GM23338 (cell line): ENCODE results near the gene SYT15. TPM values are rescaled to one million over a fixed set of nuclear protein-coding genes. Genes with fewer than 3 reads are reported as not detected.
"Not testable (repeated sequence)": the region's sequence is repeated elsewhere in the genome, so short reads cannot be mapped to it uniquely, and the experiment has no call there.

Source experiments
- ATAC-seq: fragments of 200-7000 bp; cut with Tn5 transposase; 3 replicates; pipeline ENCODE4 v1.9.1; 2020
- DNase-seq: peaks from one replicate; pipeline ENCODE4 v3.0.0-alpha.2; 2015; ENCODE audit warnings: low spot score
- H2AFZ ChIP-seq: fragments of 200-600 bp; sonication (generic); 2 replicates; pipeline ENCODE4 v1.8.0; 2016; ENCODE audit warnings: antibody characterized with exemption, mild to moderate bottlenecking, moderate library complexity
- H3F3A ChIP-seq: fragments of 200-600 bp; sonication (generic); replicated peaks from 2 replicates; pipeline ENCODE4 v1.8.0; 2017; ENCODE audit warnings: antibody characterized with exemption, mixed run types, low read depth
- H3K27ac ChIP-seq: fragments of 200-600 bp; sonication (generic); 2 replicates; pipeline ENCODE4 v1.6.1; 2016; ENCODE audit warnings: low read depth
- H3K27me3 ChIP-seq: fragments of 200-600 bp; sonication (generic); 2 replicates; pipeline ENCODE4 v1.8.0; 2016; ENCODE audit warnings: mild to moderate bottlenecking, mixed run types, moderate library complexity; ENCODE audit not compliant: insufficient read depth
- H3K36me3 ChIP-seq: fragments of 200-600 bp; sonication (generic); 2 replicates; pipeline ENCODE4 v1.8.0; 2016; ENCODE audit warnings: mild to moderate bottlenecking; ENCODE audit not compliant: insufficient read depth
- H3K4me1 ChIP-seq: fragments of 200-600 bp; sonication (generic); 2 replicates; pipeline ENCODE4 v1.8.0; 2016; ENCODE audit warnings: mild to moderate bottlenecking, moderate library complexity; ENCODE audit not compliant: insufficient read depth
- H3K4me2 ChIP-seq: fragments of 200-600 bp; sonication (generic); 2 replicates; pipeline ENCODE4 v1.7.1; 2017; ENCODE audit warnings: mixed run types
- H3K4me3 ChIP-seq: fragments of 200-600 bp; sonication (generic); 2 replicates; pipeline ENCODE4 v1.6.1; 2016; ENCODE audit warnings: mixed run types
- H3K79me2 ChIP-seq: fragments of 200-600 bp; sonication (generic); replicated peaks from 2 replicates; pipeline ENCODE4 v1.8.0; 2017; ENCODE audit warnings: mild to moderate bottlenecking; ENCODE audit not compliant: insufficient read depth
- H3K9me2 ChIP-seq: fragments of 200-600 bp; sonication (generic); 2 replicates; pipeline ENCODE4 v1.8.0; 2017; ENCODE audit not compliant: insufficient read depth
- H4K20me1 ChIP-seq: fragments of 200-600 bp; sonication (generic); replicated peaks from 2 replicates; pipeline ENCODE4 v1.8.0; 2017; ENCODE audit warnings: mild to moderate bottlenecking; ENCODE audit not compliant: insufficient read depth
- H3K27ac Mint-ChIP-seq: 2 replicates; pipeline ENCODE4 v1.8.0; 2020; ENCODE audit warnings: inconsistent platforms, mild to moderate bottlenecking, moderate library complexity, mixed read lengths
- H3K27me3 Mint-ChIP-seq: 3 replicates; pipeline ENCODE4 v1.8.0; 2022; ENCODE audit warnings: low read depth, mild to moderate bottlenecking, moderate library complexity, mixed read lengths, inconsistent platforms; ENCODE audit not compliant: insufficient read depth, poor library complexity
- H3K36me3 Mint-ChIP-seq: 3 replicates; pipeline ENCODE4 v1.8.0; 2021; ENCODE audit warnings: low read depth, mild to moderate bottlenecking, inconsistent platforms, moderate library complexity, mixed read lengths
- H3K4me1 Mint-ChIP-seq: 3 replicates; pipeline ENCODE4 v1.8.0; 2020; ENCODE audit warnings: mild to moderate bottlenecking, inconsistent platforms, mixed read lengths
- H3K4me3 Mint-ChIP-seq: 3 replicates; pipeline ENCODE4 v1.8.0; 2021; ENCODE audit warnings: moderate library complexity, mild to moderate bottlenecking, inconsistent platforms, mixed read lengths
- H3K9me3 Mint-ChIP-seq: 3 replicates; pipeline ENCODE4 v1.8.0; 2020; ENCODE audit warnings: moderate library complexity, mild to moderate bottlenecking, inconsistent platforms, mixed read lengths
- ZNF114 ChIP-seq: fragments of 250-450 bp; sonication (Bioruptor Pico); IDR thresholded peaks from 2 replicates; pipeline ENCODE4 v1.5.0; 2020; ENCODE audit warnings: mild to moderate bottlenecking, moderate library complexity
- polyA plus RNA-seq: library from polyadenylated mRNA; unstranded; fragments of >200 nt; fragmentation: Nextera tagmentation; extraction: Ambion mirVana; gene quantifications from 2 replicates; pipeline ENCODE4 v1.2.1, GENCODE V29; 2016
- total RNA-seq: library from RNA; depleted of rRNA; stranded (reverse); fragments of >200 nt; shearing (Covaris generic); gene quantifications from 2 replicates; pipeline ENCODE4 v1.2.3, GENCODE V29; 2014
- TF ChIP-seq, protein P1 (sequence below): fragments of 250-450 bp; sonication (Bioruptor Pico); IDR thresholded peaks from 2 replicates; pipeline ENCODE4 v1.5.0; 2020; ENCODE audit warnings: mild to moderate bottlenecking, moderate library complexity

SYT15 gene
- total and polyA plus RNA-seq, 2 experiments from 2014 or later: 1.5 TPM; not detected in 1

GRCh38 chr10:46530249-46531186 lies 48.4 kb upstream of the SYT15 start (continued):
- TF ChIP-seq ZNF114 (CRISPR knock-in tag): no peak
- TF ChIP-seq, protein P1, sequence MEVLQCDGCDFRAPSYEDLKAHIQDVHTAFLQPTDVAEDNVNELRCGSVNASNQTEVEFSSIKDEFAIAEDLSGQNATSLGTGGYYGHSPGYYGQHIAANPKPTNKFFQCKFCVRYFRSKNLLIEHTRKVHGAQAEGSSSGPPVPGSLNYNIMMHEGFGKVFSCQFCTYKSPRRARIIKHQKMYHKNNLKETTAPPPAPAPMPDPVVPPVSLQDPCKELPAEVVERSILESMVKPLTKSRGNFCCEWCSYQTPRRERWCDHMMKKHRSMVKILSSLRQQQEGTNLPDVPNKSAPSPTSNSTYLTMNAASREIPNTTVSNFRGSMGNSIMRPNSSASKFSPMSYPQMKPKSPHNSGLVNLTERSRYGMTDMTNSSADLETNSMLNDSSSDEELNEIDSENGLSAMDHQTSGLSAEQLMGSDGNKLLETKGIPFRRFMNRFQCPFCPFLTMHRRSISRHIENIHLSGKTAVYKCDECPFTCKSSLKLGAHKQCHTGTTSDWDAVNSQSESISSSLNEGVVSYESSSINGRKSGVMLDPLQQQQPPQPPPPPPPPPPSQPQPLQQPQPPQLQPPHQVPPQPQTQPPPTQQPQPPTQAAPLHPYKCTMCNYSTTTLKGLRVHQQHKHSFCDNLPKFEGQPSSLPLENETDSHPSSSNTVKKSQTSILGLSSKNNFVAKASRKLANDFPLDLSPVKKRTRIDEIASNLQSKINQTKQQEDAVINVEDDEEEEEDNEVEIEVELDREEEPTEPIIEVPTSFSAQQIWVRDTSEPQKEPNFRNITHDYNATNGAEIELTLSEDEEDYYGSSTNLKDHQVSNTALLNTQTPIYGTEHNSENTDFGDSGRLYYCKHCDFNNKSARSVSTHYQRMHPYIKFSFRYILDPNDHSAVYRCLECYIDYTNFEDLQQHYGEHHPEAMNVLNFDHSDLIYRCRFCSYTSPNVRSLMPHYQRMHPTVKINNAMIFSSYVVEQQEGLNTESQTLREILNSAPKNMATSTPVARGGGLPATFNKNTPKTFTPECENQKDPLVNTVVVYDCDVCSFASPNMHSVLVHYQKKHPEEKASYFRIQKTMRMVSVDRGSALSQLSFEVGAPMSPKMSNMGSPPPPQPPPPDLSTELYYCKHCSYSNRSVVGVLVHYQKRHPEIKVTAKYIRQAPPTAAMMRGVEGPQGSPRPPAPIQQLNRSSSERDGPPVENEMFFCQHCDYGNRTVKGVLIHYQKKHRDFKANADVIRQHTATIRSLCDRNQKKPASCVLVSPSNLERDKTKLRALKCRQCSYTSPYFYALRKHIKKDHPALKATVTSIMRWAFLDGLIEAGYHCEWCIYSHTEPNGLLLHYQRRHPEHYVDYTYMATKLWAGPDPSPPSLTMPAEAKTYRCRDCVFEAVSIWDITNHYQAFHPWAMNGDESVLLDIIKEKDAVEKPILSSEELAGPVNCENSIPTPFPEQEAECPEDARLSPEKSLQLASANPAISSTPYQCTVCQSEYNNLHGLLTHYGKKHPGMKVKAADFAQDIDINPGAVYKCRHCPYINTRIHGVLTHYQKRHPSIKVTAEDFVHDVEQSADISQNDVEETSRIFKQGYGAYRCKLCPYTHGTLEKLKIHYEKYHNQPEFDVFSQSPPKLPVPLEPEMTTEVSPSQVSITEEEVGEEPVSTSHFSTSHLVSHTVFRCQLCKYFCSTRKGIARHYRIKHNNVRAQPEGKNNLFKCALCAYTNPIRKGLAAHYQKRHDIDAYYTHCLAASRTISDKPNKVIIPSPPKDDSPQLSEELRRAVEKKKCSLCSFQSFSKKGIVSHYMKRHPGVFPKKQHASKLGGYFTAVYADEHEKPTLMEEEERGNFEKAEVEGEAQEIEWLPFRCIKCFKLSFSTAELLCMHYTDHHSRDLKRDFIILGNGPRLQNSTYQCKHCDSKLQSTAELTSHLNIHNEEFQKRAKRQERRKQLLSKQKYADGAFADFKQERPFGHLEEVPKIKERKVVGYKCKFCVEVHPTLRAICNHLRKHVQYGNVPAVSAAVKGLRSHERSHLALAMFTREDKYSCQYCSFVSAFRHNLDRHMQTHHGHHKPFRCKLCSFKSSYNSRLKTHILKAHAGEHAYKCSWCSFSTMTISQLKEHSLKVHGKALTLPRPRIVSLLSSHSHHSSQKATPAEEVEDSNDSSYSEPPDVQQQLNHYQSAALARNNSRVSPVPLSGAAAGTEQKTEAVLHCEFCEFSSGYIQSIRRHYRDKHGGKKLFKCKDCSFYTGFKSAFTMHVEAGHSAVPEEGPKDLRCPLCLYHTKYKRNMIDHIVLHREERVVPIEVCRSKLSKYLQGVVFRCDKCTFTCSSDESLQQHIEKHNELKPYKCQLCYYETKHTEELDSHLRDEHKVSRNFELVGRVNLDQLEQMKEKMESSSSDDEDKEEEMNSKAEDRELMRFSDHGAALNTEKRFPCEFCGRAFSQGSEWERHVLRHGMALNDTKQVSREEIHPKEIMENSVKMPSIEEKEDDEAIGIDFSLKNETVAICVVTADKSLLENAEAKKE: no peak

DNA sequence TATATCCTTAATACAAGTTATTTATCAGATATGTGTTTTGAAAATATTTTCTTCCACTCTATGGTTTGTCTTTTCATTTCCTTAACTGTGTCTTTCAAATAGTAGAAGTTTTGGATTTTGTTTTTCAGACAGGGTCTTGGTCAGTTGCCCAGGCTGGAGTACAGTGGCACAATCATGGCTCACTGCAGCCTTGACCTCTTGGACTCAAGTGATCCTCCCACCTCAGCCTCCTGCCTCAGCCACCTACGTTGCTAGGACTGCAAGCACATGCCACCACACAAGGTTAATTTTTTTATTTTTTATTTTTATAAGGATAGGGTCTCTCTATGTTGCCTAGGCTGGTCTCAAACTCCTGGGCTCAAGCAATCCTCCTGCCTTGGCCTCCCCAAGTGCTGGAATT lies 46.7 kb upstream of the SYT15 start:
- H3K4me1 ChIP-seq, H3K4me1 Mint-ChIP-seq, H3K4me2 ChIP-seq, H3K4me3 ChIP-seq, H3K36me3 ChIP-seq, H3K79me2 ChIP-seq, ATAC-seq, H3K27ac ChIP-seq, H3K9me3 Mint-ChIP-seq, H3K4me3 Mint-ChIP-seq, H3K27me3 ChIP-seq, H4K20me1 ChIP-seq, H2AFZ ChIP-seq, H3K36me3 Mint-ChIP-seq, H3K27ac Mint-ChIP-seq, DNase-seq, H3F3A ChIP-seq, H3K27me3 Mint-ChIP-seq: not testable (repeated sequence)
- peaks cover 13% of the 10 kb centered on the region; the same call in 1 of the 2 replicates for H3K9me2 ChIP-seq
